ENCODE results near the gene SEPTIN1. TPM values are rescaled to one million over a fixed set of nuclear protein-coding genes. Genes with fewer than 3 reads are reported as not detected.

The SEPTIN1 gene
- total RNA-seq, 1 experiment from 2014 or later = 3.4 TPM

DNA sequence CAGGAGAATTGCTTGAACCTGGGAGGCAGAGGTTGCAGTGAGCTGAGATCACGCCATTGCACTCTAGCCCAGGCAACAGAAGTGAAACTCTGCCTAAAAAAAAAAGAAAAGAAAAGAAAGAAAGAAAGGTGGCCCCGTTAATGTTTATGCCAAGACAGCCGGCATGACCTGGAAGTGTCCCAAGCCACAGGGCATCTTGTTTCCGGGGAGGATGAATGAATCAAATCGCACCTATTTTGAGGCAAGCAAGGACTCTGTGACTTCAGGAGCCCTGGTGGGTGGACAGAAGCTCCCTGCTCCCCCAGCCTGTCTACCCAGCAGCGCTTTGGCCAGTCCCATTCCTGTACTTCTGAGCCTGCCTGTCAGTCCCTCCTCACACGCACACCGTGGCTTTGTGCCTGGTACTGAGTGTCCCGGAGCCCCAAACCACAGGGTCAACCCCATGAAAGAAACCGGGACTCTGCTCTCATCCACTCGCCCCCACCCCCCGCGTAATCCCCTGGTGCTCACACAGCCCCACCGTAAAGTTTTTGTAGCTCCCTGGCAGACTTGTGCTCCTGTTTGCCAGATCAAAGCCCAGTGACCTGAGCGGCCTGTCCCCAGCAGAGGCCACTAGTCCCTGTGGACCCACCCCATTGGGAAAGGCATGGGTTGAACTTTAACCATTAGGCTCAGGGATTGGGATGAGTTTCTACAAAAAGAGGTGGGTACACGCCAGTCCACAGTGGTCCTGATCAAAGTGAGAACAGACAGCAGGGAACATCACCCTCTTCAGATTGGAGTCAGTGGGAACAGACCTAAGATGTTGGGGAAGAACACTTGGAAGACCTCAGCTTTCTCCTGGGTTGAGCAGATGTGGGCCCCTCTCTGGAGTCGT is 46.5 kb downstream of the SEPTIN1 start:
- ChIA-PET CTCF (interaction anchor here (1.1 kb wide), 2 partner anchors 35 to 223 kb away, joined by 3 to 4 read pairs; partner anchors contain the start of gene TBC1D10B), RAD21 (ENCODE audit: low non-redundant PET in 1 of 2, low total read pairs in 2 of 2, uncharacterized antibody in 2 of 2, unreplicated experiment in 2 of 2) (no interaction called here), POLR2A (interaction anchor here (1.2 to 1.3 kb wide), 2 partner anchors 35 to 72 kb away, joined by 5 read pairs; partner anchors contain the start of genes TBC1D10B and ZNF771)
- intact Hi-C loops (cut with micrococcal nuclease) = no loop called here
- H3K4me2 ChIP-seq (ENCODE audit: low read length) = peak overlapping the region; percentile 70
- peak overlapping the region; percentile 35 to 63 for H3K4me3 ChIP-seq (replicated peaks in 1 of 2; ENCODE audit: low read depth in 1 of 2, low read length in 2 of 2)
- H3K27ac ChIP-seq (ENCODE audit: low read depth, low read length) = peak overlapping the region; percentile 92
- H3K79me2 ChIP-seq (ENCODE audit: insufficient read depth, low read length) = peaks cover 5% of the 10 kb centered on the region
- BruUV-seq (replicated peaks) = TSS peak; percentile 77
- ATAC-seq = no peak
- H3K27me3 ChIP-seq (ENCODE audit: insufficient read depth, low read length) = no peaks in the 10 kb centered on the region
- H3K36me3 ChIP-seq (ENCODE audit: control insufficient read depth in 1 of 2, insufficient read depth in 2 of 2, low read length in 2 of 2) = no peaks in the 10 kb centered on the region
- H4K20me1 ChIP-seq (ENCODE audit: insufficient read depth) = no peaks in the 10 kb centered on the region
- H3K4me1 ChIP-seq (ENCODE audit: control insufficient read depth in 1 of 2, insufficient read depth in 2 of 2, low read length in 2 of 2) = peaks cover 8 to 10% of the 10 kb centered on the region in 2 experiments; a peak in 3 of 4 replicates
- H3K9ac ChIP-seq (ENCODE audit: low read length) = peak overlapping the region; percentile 70
- no peak for TF ChIP-seq YY1 (IDR thresholded peaks at IDR 0.05; ENCODE audit: extremely low read depth, insufficient replicate concordance, low read depth, low read length)
- no peak for TF ChIP-seq SP1 (IDR thresholded peaks at IDR 0.05; ENCODE audit: low read depth)
- no peak for TF ChIP-seq RAD21 (IDR thresholded peaks at IDR 0.05; ENCODE audit: low read depth)
- TF ChIP-seq, protein P1, sequence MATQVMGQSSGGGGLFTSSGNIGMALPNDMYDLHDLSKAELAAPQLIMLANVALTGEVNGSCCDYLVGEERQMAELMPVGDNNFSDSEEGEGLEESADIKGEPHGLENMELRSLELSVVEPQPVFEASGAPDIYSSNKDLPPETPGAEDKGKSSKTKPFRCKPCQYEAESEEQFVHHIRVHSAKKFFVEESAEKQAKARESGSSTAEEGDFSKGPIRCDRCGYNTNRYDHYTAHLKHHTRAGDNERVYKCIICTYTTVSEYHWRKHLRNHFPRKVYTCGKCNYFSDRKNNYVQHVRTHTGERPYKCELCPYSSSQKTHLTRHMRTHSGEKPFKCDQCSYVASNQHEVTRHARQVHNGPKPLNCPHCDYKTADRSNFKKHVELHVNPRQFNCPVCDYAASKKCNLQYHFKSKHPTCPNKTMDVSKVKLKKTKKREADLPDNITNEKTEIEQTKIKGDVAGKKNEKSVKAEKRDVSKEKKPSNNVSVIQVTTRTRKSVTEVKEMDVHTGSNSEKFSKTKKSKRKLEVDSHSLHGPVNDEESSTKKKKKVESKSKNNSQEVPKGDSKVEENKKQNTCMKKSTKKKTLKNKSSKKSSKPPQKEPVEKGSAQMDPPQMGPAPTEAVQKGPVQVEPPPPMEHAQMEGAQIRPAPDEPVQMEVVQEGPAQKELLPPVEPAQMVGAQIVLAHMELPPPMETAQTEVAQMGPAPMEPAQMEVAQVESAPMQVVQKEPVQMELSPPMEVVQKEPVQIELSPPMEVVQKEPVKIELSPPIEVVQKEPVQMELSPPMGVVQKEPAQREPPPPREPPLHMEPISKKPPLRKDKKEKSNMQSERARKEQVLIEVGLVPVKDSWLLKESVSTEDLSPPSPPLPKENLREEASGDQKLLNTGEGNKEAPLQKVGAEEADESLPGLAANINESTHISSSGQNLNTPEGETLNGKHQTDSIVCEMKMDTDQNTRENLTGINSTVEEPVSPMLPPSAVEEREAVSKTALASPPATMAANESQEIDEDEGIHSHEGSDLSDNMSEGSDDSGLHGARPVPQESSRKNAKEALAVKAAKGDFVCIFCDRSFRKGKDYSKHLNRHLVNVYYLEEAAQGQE (IDR thresholded peaks at IDR 0.05; ENCODE audit: low read depth) = no peak
- TF ChIP-seq FOSL1 (IDR thresholded peaks at IDR 0.05; ENCODE audit: low read depth) = no peak
- no peak for TF ChIP-seq TCF7L2 (IDR thresholded peaks at IDR 0.05; ENCODE audit: borderline replicate concordance, extremely low read depth, insufficient read depth, insufficient read length)
- no peak for TF ChIP-seq POLR2AphosphoS5 (IDR thresholded peaks at IDR 0.05; ENCODE audit: low read depth, low read length)
- no peak for TF ChIP-seq ATF3 (IDR thresholded peaks at IDR 0.05)
- no peak for TF ChIP-seq ELF1 (IDR thresholded peaks at IDR 0.05; ENCODE audit: borderline replicate concordance, low read depth)
- no peak for TF ChIP-seq CBX3 (IDR thresholded peaks at IDR 0.05; ENCODE audit: low read depth)
- TF ChIP-seq, protein P2, sequence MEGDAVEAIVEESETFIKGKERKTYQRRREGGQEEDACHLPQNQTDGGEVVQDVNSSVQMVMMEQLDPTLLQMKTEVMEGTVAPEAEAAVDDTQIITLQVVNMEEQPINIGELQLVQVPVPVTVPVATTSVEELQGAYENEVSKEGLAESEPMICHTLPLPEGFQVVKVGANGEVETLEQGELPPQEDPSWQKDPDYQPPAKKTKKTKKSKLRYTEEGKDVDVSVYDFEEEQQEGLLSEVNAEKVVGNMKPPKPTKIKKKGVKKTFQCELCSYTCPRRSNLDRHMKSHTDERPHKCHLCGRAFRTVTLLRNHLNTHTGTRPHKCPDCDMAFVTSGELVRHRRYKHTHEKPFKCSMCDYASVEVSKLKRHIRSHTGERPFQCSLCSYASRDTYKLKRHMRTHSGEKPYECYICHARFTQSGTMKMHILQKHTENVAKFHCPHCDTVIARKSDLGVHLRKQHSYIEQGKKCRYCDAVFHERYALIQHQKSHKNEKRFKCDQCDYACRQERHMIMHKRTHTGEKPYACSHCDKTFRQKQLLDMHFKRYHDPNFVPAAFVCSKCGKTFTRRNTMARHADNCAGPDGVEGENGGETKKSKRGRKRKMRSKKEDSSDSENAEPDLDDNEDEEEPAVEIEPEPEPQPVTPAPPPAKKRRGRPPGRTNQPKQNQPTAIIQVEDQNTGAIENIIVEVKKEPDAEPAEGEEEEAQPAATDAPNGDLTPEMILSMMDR (IDR thresholded peaks at IDR 0.05 in 2 of 3, conservative IDR thresholded peaks at IDR 0.05 in 1 of 3; ENCODE audit: borderline replicate concordance in 1 of 3, insufficient read depth in 1 of 3, low read depth in 2 of 3, low read length in 2 of 3) = no peak
- TF ChIP-seq EGR1 (IDR thresholded peaks at IDR 0.05; ENCODE audit: low read depth) = no peak
- TF ChIP-seq, protein P3, sequence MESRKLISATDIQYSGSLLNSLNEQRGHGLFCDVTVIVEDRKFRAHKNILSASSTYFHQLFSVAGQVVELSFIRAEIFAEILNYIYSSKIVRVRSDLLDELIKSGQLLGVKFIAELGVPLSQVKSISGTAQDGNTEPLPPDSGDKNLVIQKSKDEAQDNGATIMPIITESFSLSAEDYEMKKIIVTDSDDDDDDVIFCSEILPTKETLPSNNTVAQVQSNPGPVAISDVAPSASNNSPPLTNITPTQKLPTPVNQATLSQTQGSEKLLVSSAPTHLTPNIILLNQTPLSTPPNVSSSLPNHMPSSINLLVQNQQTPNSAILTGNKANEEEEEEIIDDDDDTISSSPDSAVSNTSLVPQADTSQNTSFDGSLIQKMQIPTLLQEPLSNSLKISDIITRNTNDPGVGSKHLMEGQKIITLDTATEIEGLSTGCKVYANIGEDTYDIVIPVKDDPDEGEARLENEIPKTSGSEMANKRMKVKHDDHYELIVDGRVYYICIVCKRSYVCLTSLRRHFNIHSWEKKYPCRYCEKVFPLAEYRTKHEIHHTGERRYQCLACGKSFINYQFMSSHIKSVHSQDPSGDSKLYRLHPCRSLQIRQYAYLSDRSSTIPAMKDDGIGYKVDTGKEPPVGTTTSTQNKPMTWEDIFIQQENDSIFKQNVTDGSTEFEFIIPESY (IDR thresholded peaks at IDR 0.05; ENCODE audit: extremely low read depth, insufficient replicate concordance, low read length) = no peak
- TF ChIP-seq CEBPB (IDR thresholded peaks at IDR 0.05; ENCODE audit: low read depth) = no peak
- TF ChIP-seq ZFX (IDR thresholded peaks at IDR 0.05) = no peak
- TF ChIP-seq EZH2 (IDR thresholded peaks at IDR 0.05) = no peak
- TF ChIP-seq ZNF274 (IDR thresholded peaks at IDR 0.05; ENCODE audit: low read depth, low read length) = no peak
- TF ChIP-seq, protein P4, sequence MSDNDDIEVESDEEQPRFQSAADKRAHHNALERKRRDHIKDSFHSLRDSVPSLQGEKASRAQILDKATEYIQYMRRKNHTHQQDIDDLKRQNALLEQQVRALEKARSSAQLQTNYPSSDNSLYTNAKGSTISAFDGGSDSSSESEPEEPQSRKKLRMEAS (IDR thresholded peaks at IDR 0.05) = no peak
- H3K9me3 ChIP-seq (ENCODE audit: control insufficient read depth in 1 of 2, insufficient read depth in 1 of 2, low read depth in 1 of 2, low read length in 2 of 2) = no peaks in the 10 kb centered on the region
- no peaks in the 10 kb centered on the region for H3K9me2 ChIP-seq (ENCODE audit: insufficient read depth)
- no peak for DNase-seq (ENCODE audit: low read depth, low spot score)
- H2AFZ ChIP-seq (ENCODE audit: low read depth, low read length, poor library complexity, severe bottlenecking) = no peak overlapping the region

All from HCT116 (cell line).